HEK293 (cell line): Measurements from ENCODE around the gene RPS19.
A peak's percentile ranks its signal among the peaks of the same experiment; 100 is the strongest.

Experiments used
- GLIS2 ChIP-seq: fragments of 450-650 bp; formaldehyde crosslinking; IDR thresholded peaks from 2 replicates; pipeline ENCODE4 v1.5.1; 2016; ENCODE audit warnings: missing biosample characterization, missing genetic modification characterization
- IKZF3 ChIP-seq: fragments of 450-650 bp; IDR thresholded peaks from 2 replicates; pipeline ENCODE4 v1.5.0; 2018; ENCODE audit warnings: missing biosample characterization, mild to moderate bottlenecking, missing genetic modification characterization, moderate library complexity
- ZBTB17 ChIP-seq: fragments of 450-650 bp; formaldehyde crosslinking; IDR thresholded peaks from 2 replicates; pipeline ENCODE4 v1.5.1; 2016; ENCODE audit warnings: missing biosample characterization, missing genetic modification characterization
- ZBTB48 ChIP-seq: fragments of 450-650 bp; formaldehyde crosslinking; IDR thresholded peaks from 2 replicates; pipeline ENCODE4 v1.5.1; 2016; ENCODE audit warnings: missing biosample characterization, missing genetic modification characterization
- ZFP37 ChIP-seq: fragments of 450-650 bp; formaldehyde crosslinking; IDR thresholded peaks from 2 replicates; pipeline ENCODE4 v1.5.1; 2016; ENCODE audit warnings: missing biosample characterization, missing genetic modification characterization
- ZFP69B ChIP-seq: fragments of 450-650 bp; formaldehyde crosslinking; IDR thresholded peaks from 2 replicates; pipeline ENCODE4 v1.5.1; 2016; ENCODE audit warnings: missing biosample characterization, missing genetic modification characterization
- ZIC2 ChIP-seq: fragments of 450-650 bp; formaldehyde crosslinking; IDR thresholded peaks from 2 replicates; pipeline ENCODE4 v1.5.1; 2016; ENCODE audit warnings: missing biosample characterization, missing genetic modification characterization
- ZNF146 ChIP-seq: fragments of 450-650 bp; formaldehyde crosslinking; IDR thresholded peaks from 2 replicates; pipeline ENCODE4 v1.5.1; 2016; ENCODE audit warnings: missing biosample characterization, missing genetic modification characterization
- ZNF155 ChIP-seq: fragments of 450-650 bp; formaldehyde crosslinking; IDR thresholded peaks from 2 replicates; pipeline ENCODE4 v1.5.1; 2016; ENCODE audit warnings: missing biosample characterization, missing genetic modification characterization
- ZXDB ChIP-seq: fragments of 450-650 bp; formaldehyde crosslinking; IDR thresholded peaks from 2 replicates; pipeline ENCODE4 v1.5.1; 2016; ENCODE audit warnings: missing biosample characterization, missing genetic modification characterization
- TF ChIP-seq, protein P1 (sequence below): fragments of 450-650 bp; formaldehyde crosslinking; IDR thresholded peaks from 2 replicates; pipeline ENCODE4 v1.5.1; 2017; ENCODE audit warnings: missing biosample characterization, missing genetic modification characterization
- TF ChIP-seq, protein P2 (sequence below): fragments of 450-650 bp; formaldehyde crosslinking; IDR thresholded peaks from 2 replicates; pipeline ENCODE4 v1.5.1; 2016; ENCODE audit warnings: missing biosample characterization, missing genetic modification characterization
- TF ChIP-seq, protein P3 (sequence below): fragments of 450-650 bp; formaldehyde crosslinking; IDR thresholded peaks from 2 replicates; pipeline ENCODE4 v1.5.1; 2017; ENCODE audit warnings: missing biosample characterization, missing genetic modification characterization
- TF ChIP-seq, protein P4 (sequence below): fragments of 450-650 bp; formaldehyde crosslinking; IDR thresholded peaks from 2 replicates; pipeline ENCODE4 v1.5.1; 2016; ENCODE audit warnings: missing biosample characterization, missing genetic modification characterization
- TF ChIP-seq, protein P5 (sequence below): fragments of 450-650 bp; formaldehyde crosslinking; IDR thresholded peaks from 2 replicates; pipeline ENCODE4 v1.5.1; 2016; ENCODE audit warnings: missing biosample characterization, missing genetic modification characterization
- TF ChIP-seq, protein P6 (sequence below): fragments of 450-650 bp; formaldehyde crosslinking; IDR thresholded peaks from 2 replicates; pipeline ENCODE4 v1.5.1; 2016; ENCODE audit warnings: missing biosample characterization, missing genetic modification characterization

The RPS19 gene

DNA sequence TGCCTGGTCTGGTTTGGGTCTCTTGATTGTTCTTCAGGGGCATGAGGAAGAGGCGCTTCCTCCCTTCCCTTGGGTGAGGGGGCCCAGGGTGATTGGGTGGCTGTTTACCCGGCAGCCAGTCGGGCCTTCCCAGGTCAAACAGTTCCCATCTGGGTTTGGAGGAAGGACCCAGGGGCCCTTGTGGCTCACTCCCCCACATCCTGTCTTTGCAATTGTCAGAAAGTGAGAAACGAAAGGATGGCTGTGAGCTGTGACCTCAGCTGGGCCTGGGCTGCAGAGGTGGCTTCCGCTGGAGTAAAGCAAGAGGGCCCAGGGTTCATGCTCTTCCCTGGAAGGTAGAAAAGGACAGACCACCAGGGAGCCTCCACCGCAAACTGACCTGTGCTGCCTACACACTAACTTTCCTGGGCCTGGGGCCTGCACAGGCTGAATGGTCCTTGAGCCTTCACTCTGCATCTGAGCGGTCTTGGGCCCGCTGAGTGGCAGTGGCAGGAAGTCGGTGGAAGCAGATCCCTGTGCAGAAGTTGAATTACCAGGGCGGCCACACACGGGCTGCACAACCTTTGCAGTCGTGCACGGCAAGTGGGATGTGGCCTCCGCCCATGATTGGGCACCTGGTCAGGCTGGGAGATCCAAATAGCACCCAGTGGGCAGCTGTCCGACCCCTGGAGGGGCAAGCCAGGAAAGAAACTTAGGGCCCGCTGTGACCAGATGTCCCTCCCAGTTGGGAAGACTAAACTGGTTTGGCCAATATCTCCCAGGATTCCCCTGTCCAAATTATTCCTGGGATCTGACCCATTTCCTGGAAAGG lies 11.7 kb downstream of the RPS19 start (continued):
- TF ChIP-seq, protein P1, sequence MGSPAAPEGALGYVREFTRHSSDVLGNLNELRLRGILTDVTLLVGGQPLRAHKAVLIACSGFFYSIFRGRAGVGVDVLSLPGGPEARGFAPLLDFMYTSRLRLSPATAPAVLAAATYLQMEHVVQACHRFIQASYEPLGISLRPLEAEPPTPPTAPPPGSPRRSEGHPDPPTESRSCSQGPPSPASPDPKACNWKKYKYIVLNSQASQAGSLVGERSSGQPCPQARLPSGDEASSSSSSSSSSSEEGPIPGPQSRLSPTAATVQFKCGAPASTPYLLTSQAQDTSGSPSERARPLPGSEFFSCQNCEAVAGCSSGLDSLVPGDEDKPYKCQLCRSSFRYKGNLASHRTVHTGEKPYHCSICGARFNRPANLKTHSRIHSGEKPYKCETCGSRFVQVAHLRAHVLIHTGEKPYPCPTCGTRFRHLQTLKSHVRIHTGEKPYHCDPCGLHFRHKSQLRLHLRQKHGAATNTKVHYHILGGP = 0 out of 2 replicates have a peak, but pooled peaks have one; percentile 27
- no peak for TF ChIP-seq ZXDB (tag by site-specific recombination)
- peak; percentile 85; the same call in 1 of the 2 replicates for TF ChIP-seq IKZF3 (tag by site-specific recombination)
- peak; percentile 10; the same call in 1 of the 2 replicates for TF ChIP-seq ZBTB48
- TF ChIP-seq, protein P2, sequence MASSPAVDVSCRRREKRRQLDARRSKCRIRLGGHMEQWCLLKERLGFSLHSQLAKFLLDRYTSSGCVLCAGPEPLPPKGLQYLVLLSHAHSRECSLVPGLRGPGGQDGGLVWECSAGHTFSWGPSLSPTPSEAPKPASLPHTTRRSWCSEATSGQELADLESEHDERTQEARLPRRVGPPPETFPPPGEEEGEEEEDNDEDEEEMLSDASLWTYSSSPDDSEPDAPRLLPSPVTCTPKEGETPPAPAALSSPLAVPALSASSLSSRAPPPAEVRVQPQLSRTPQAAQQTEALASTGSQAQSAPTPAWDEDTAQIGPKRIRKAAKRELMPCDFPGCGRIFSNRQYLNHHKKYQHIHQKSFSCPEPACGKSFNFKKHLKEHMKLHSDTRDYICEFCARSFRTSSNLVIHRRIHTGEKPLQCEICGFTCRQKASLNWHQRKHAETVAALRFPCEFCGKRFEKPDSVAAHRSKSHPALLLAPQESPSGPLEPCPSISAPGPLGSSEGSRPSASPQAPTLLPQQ (tag by site-specific recombination) = peak; percentile 4; the same call in 1 of the 2 replicates
- TF ChIP-seq GLIS2 (tag by site-specific recombination) = 0 out of 2 replicates have a peak, but pooled peaks have one; percentile 30
- peak; percentile 45 for TF ChIP-seq ZIC2 (tag by site-specific recombination)
- TF ChIP-seq, protein P3, sequence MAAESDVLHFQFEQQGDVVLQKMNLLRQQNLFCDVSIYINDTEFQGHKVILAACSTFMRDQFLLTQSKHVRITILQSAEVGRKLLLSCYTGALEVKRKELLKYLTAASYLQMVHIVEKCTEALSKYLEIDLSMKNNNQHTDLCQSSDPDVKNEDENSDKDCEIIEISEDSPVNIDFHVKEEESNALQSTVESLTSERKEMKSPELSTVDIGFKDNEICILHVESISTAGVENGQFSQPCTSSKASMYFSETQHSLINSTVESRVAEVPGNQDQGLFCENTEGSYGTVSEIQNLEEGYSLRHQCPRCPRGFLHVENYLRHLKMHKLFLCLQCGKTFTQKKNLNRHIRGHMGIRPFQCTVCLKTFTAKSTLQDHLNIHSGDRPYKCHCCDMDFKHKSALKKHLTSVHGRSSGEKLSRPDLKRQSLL (tag by site-specific recombination) = 0 out of 2 replicates have a peak, but pooled peaks have one; percentile 3
- 0 out of 2 replicates have a peak, but pooled peaks have one; percentile 13 for TF ChIP-seq ZNF146 (tag by site-specific recombination)
- TF ChIP-seq, protein P4, sequence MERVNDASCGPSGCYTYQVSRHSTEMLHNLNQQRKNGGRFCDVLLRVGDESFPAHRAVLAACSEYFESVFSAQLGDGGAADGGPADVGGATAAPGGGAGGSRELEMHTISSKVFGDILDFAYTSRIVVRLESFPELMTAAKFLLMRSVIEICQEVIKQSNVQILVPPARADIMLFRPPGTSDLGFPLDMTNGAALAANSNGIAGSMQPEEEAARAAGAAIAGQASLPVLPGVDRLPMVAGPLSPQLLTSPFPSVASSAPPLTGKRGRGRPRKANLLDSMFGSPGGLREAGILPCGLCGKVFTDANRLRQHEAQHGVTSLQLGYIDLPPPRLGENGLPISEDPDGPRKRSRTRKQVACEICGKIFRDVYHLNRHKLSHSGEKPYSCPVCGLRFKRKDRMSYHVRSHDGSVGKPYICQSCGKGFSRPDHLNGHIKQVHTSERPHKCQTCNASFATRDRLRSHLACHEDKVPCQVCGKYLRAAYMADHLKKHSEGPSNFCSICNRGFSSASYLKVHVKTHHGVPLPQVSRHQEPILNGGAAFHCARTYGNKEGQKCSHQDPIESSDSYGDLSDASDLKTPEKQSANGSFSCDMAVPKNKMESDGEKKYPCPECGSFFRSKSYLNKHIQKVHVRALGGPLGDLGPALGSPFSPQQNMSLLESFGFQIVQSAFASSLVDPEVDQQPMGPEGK (tag by site-specific recombination) = 0 out of 2 replicates have a peak, but pooled peaks have one; percentile 31
- peak; percentile 60; the same call in 1 of the 2 replicates for TF ChIP-seq ZFP37 (tag by site-specific recombination)
- peak; percentile 47 for TF ChIP-seq ZBTB17
- TF ChIP-seq, protein P5, sequence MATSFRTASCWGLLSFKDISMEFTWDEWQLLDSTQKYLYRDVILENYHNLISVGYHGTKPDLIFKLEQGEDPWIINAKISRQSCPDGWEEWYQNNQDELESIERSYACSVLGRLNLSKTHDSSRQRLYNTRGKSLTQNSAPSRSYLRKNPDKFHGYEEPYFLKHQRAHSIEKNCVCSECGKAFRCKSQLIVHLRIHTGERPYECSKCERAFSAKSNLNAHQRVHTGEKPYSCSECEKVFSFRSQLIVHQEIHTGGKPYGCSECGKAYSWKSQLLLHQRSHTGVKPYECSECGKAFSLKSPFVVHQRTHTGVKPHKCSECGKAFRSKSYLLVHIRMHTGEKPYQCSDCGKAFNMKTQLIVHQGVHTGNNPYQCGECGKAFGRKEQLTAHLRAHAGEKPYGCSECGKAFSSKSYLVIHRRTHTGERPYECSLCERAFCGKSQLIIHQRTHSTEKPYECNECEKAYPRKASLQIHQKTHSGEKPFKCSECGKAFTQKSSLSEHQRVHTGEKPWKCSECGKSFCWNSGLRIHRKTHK (tag by site-specific recombination) = no peak
- no peak for TF ChIP-seq ZNF155 (tag by site-specific recombination)
- TF ChIP-seq ZFP69B (tag by site-specific recombination) = 0 out of 2 replicates have a peak, but pooled peaks have one; percentile 42
- TF ChIP-seq, protein P6, sequence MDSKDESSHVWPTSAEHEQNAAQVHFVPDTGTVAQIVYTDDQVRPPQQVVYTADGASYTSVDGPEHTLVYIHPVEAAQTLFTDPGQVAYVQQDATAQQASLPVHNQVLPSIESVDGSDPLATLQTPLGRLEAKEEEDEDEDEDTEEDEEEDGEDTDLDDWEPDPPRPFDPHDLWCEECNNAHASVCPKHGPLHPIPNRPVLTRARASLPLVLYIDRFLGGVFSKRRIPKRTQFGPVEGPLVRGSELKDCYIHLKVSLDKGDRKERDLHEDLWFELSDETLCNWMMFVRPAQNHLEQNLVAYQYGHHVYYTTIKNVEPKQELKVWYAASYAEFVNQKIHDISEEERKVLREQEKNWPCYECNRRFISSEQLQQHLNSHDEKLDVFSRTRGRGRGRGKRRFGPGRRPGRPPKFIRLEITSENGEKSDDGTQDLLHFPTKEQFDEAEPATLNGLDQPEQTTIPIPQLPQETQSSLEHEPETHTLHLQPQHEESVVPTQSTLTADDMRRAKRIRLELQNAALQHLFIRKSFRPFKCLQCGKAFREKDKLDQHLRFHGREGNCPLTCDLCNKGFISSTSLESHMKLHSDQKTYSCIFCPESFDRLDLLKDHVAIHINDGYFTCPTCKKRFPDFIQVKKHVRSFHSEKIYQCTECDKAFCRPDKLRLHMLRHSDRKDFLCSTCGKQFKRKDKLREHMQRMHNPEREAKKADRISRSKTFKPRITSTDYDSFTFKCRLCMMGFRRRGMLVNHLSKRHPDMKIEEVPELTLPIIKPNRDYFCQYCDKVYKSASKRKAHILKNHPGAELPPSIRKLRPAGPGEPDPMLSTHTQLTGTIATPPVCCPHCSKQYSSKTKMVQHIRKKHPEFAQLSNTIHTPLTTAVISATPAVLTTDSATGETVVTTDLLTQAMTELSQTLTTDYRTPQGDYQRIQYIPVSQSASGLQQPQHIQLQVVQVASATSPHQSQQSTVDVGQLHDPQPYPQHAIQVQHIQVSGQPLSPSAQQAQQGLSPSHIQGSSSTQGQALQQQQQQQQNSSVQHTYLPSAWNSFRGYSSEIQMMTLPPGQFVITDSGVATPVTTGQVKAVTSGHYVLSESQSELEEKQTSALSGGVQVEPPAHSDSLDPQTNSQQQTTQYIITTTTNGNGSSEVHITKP (tag by site-specific recombination) = no peak
